ENCODE measurements around the gene RGS6. TPM values are rescaled to one million over a fixed set of nuclear protein-coding genes. Genes with fewer than 3 reads are reported as not detected.

RGS6 gene
- total and polyA plus RNA-seq, 8 donors: 0.06 to 0.47 (median 0.20) TPM; not detected in 1

- H3K36me3 ChIP-seq: no peaks in the 10 kb centered on the region
- no peak overlapping the region for H3K4me3 ChIP-seq
- H3K27me3 ChIP-seq: no peaks in the 10 kb centered on the region
- ATAC-seq (no peak), DNase-seq (no peak), FAIRE-seq (no peak)
- no peak overlapping the region for H3K27ac ChIP-seq
- TF ChIP-seq CTCF (IDR thresholded peaks at IDR 0.05): no peak
- H3K4me1 ChIP-seq: no peaks in the 10 kb centered on the region
- no peaks in the 10 kb centered on the region for H3K9me3 ChIP-seq
- 46 to 60% methylated on average over 3 of the region's 3 CpGs for WGBS, 2 donors
- intact Hi-C loops (cut with DNase I): no loop called here
Observed at GRCh38 chr14:71970272-71970671, 38.0 kb downstream of the RGS6 start.

- H3K9me3 ChIP-seq: no peaks in the 10 kb centered on the region
- no peaks in the 10 kb centered on the region for H3K27me3 ChIP-seq
- H3K36me3 ChIP-seq: no peaks in the 10 kb centered on the region
- H3K4me1 ChIP-seq: no peaks in the 10 kb centered on the region
- ATAC-seq (no peak), FAIRE-seq (no peak), DNase-seq (no peak)
- no peak overlapping the region for H3K4me3 ChIP-seq
- H3K27ac ChIP-seq: no peak overlapping the region
- no peak for TF ChIP-seq CTCF (IDR thresholded peaks at IDR 0.05)
- 47 to 59% methylated on average over 3 of the region's 3 CpGs for WGBS, 2 donors
- intact Hi-C loops (cut with DNase I): no loop called here
Observed at GRCh38 chr14:71985538-71986189, 53.4 kb downstream of the RGS6 start.

GRCh38 chr14:71988476-71988875 lies 56.2 kb downstream of the RGS6 start:
- no peak for FAIRE-seq
- ATAC-seq: no peak
- H3K4me1 ChIP-seq: no peaks in the 10 kb centered on the region
- WGBS, 2 donors: 84 to 86% methylated on average over 5 of the region's 5 CpGs
- intact Hi-C loops (cut with DNase I): no loop called here
- H3K27me3 ChIP-seq: no peaks in the 10 kb centered on the region
- DNase-seq: no peak
- no peaks in the 10 kb centered on the region for H3K9me3 ChIP-seq
- no peak overlapping the region for H3K27ac ChIP-seq
- no peak for TF ChIP-seq CTCF (IDR thresholded peaks at IDR 0.05)
- no peaks in the 10 kb centered on the region for H3K36me3 ChIP-seq
- H3K4me3 ChIP-seq: no peak overlapping the region

GRCh38 chr14:71988939-71989338 lies 56.7 kb downstream of the RGS6 start:
- intact Hi-C loops (cut with DNase I): no loop called here
- TF ChIP-seq CTCF (IDR thresholded peaks at IDR 0.05): no peak
- Histone ChIP-seq H3K4me1 (no peaks in the 10 kb centered on the region), H3K4me3 (no peak overlapping the region), H3K36me3 (no peaks in the 10 kb centered on the region), H3K27ac (no peak overlapping the region), H3K27me3 (no peaks in the 10 kb centered on the region), H3K9me3 (no peaks in the 10 kb centered on the region)
- FAIRE-seq (no peak), ATAC-seq (no peak), DNase-seq (no peak)
- WGBS, 2 donors: 65 to 72% methylated on average over 3 of the region's 3 CpGs

GRCh38 chr14:71994416-71994815 lies 62.2 kb downstream of the RGS6 start:
- ATAC-seq: no peak
- intact Hi-C loops (cut with DNase I): no loop called here
- 70 to 75% methylated on average over 5 of the region's 5 CpGs for WGBS, 2 donors

More at GRCh38 chr14:71994416-71994815, 62.2 kb downstream of the RGS6 start:
- no peak overlapping the region for H3K27ac ChIP-seq
- H3K9me3 ChIP-seq: no peaks in the 10 kb centered on the region
- no peaks in the 10 kb centered on the region for H3K36me3 ChIP-seq
- FAIRE-seq (no peak), DNase-seq (no peak)
- H3K4me1 ChIP-seq: no peaks in the 10 kb centered on the region
- TF ChIP-seq CTCF (IDR thresholded peaks at IDR 0.05): no peak
- no peaks in the 10 kb centered on the region for H3K27me3 ChIP-seq
- no peak overlapping the region for H3K4me3 ChIP-seq

Measured in pancreas (tissue), 10 donors.